Ishikawa (cell line): Measurements from ENCODE around the gene DAB2IP.
A peak's percentile ranks its signal among the peaks of the same experiment; 100 is the strongest.

Experiments used
- CEBPB ChIP-seq: IDR thresholded peaks from 2 replicates; pipeline ENCODE4 v1.6.1; 2012
- CREB1 ChIP-seq: IDR thresholded peaks from 2 replicates; pipeline ENCODE4 v1.6.1; 2012; ENCODE audit warnings: low read depth
- EGR1 ChIP-seq: IDR thresholded peaks from 2 replicates; pipeline ENCODE4 v1.6.1; 2012
- EP300 ChIP-seq: IDR thresholded peaks from 2 replicates; pipeline ENCODE4 v1.6.1; 2012; ENCODE audit warnings: borderline replicate concordance
- FOXM1 ChIP-seq: IDR thresholded peaks from 2 replicates; pipeline ENCODE4 v1.6.1; 2012; ENCODE audit warnings: low read depth, borderline replicate concordance
- MAX ChIP-seq: IDR thresholded peaks from 2 replicates; pipeline ENCODE4 v1.6.1; 2012
- NFIC ChIP-seq: IDR thresholded peaks from 2 replicates; pipeline ENCODE4 v1.6.1; 2012
- RAD21 ChIP-seq: IDR thresholded peaks from 2 replicates; pipeline ENCODE4 v1.6.1; 2012; ENCODE audit warnings: low read depth
- REST ChIP-seq: IDR thresholded peaks from 2 replicates; pipeline ENCODE4 v1.6.1; 2012; ENCODE audit warnings: low read depth, mild to moderate bottlenecking
- TAF1 ChIP-seq: IDR thresholded peaks from 2 replicates; pipeline ENCODE4 v1.6.1; 2012; ENCODE audit warnings: low read depth, mild to moderate bottlenecking
- TCF12 ChIP-seq: IDR thresholded peaks from 2 replicates; pipeline ENCODE4 v1.6.1; 2012; ENCODE audit warnings: low read depth
- TEAD4 ChIP-seq: IDR thresholded peaks from 2 replicates; pipeline ENCODE4 v1.6.1; 2012
- USF1 ChIP-seq: IDR thresholded peaks from 2 replicates; pipeline ENCODE4 v1.6.1; 2012
- YY1 ChIP-seq: IDR thresholded peaks from 2 replicates; pipeline ENCODE4 v1.6.1; 2012; ENCODE audit warnings: low read depth
- ZBTB7A ChIP-seq: IDR thresholded peaks from 2 replicates; pipeline ENCODE4 v1.6.1; 2012; ENCODE audit warnings: low read depth

The DAB2IP gene

GRCh38 chr9:121636978-121637712 lies 14.3 kb upstream of the DAB2IP start:
- TF ChIP-seq TCF12 = no peak
- TF ChIP-seq USF1 = no peak
- no peak for TF ChIP-seq REST
- no peak for TF ChIP-seq EGR1
- no peak for TF ChIP-seq TEAD4
- TF ChIP-seq NFIC = no peak
- TF ChIP-seq ZBTB7A = no peak
- no peak for TF ChIP-seq TAF1
- TF ChIP-seq EP300 = no peak
- no peak for TF ChIP-seq MAX
- no peak for TF ChIP-seq CREB1
- no peak for TF ChIP-seq CEBPB
- TF ChIP-seq RAD21 = no peak
- no peak for TF ChIP-seq YY1
- TF ChIP-seq FOXM1 = no peak

- 0 out of 2 replicates have a peak, but pooled peaks have one; percentile 15 for TF ChIP-seq EP300
- TF ChIP-seq CEBPB = no peak
- 0 out of 2 replicates have a peak, but pooled peaks have one; percentile 16 for TF ChIP-seq TEAD4
- no peak for TF ChIP-seq REST
- no peak for TF ChIP-seq RAD21
- peak; percentile 51; the same call in 1 of the 2 replicates for TF ChIP-seq TCF12
- TF ChIP-seq ZBTB7A = 0 out of 2 replicates have a peak, but pooled peaks have one; percentile 39
- peak; percentile 72 for TF ChIP-seq NFIC
These were observed 13.7 kb upstream of the DAB2IP start for GRCh38 chr9:121637713-121638220.

- TF ChIP-seq EGR1 = no peak
- TF ChIP-seq RAD21 = 0 out of 2 replicates have a peak, but pooled peaks have one; percentile 7
These were observed 13.0 kb upstream of the DAB2IP start for GRCh38 chr9:121638399-121638798.

GRCh38 chr9:121638901-121639592 lies 12.4 kb upstream of the DAB2IP start:
- no peak for TF ChIP-seq CEBPB
- TF ChIP-seq TEAD4 = no peak
- no peak for TF ChIP-seq ZBTB7A
- TF ChIP-seq FOXM1 = no peak
- TF ChIP-seq TCF12 = no peak
- no peak for TF ChIP-seq NFIC
- no peak for TF ChIP-seq REST
- no peak for TF ChIP-seq USF1
- TF ChIP-seq TAF1 = no peak
- TF ChIP-seq MAX = no peak
- no peak for TF ChIP-seq EP300
- no peak for TF ChIP-seq RAD21
- no peak for TF ChIP-seq CREB1
- TF ChIP-seq YY1 = no peak
- no peak for TF ChIP-seq EGR1
